Measurements from ENCODE around the gene SREBF1.

Gene SREBF1

DNA sequence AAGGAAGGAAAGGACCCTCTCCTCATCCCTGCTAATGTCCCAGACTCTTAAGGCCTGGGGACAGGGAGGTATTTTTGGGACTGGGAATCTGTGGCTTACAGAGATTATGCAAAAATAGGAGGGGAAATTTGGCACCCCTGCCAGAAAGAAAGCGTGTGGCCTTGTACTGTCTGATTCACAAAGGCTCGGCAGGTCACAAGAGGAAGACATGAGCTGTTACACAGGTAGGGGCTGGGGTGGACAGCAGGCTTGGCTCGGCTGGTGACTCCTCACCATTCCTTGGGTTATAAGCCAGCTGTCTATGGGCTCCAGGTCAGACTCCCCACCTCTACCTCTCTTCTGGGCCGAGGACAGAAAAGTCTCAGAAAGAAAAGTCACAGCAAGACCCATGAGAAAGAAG, 20.7 kb upstream of the SREBF1 start:
- DNase-seq: no peak

DNA sequence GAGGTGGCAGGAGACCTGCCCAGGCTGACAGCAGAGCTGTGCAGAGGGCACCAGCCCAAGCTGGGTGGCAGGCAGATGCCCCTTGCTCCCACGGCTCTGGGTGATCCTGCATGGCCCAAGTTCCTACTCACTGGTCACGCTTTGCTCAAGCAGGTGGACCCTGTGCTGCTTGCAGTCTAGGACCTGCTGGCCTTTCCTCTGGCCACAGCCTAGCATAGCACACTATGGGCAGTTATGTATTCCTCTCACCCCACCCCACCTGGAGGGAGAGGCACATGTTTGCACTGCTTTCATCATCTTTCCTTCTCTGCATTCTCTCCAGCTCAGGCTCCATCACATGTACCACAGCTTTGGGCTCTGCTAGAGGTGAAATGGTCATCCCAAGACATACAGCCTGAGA, 19.6 kb upstream of the SREBF1 start:
- DNase-seq: no peak

DNA sequence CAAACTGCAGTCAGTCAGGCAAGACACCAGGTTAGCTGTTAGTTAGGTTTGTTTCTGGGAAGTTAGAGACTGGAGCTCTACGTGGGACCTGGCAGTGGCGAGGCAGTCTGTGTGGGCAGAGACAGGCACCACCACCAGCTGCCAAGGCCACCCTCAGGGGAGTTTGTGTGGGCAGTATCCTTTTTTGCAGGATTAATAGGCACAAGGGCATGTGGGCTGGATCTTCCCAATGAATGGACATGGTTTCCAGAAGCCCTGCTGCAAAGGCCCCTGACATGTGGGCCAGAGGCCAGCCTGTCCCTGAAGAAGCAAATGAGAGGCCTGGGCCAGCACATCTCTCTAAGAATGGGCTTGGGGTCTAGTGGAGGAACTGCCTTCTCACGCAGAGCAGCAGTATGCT, 19.2 kb upstream of the SREBF1 start:
- no peak for DNase-seq

DNA sequence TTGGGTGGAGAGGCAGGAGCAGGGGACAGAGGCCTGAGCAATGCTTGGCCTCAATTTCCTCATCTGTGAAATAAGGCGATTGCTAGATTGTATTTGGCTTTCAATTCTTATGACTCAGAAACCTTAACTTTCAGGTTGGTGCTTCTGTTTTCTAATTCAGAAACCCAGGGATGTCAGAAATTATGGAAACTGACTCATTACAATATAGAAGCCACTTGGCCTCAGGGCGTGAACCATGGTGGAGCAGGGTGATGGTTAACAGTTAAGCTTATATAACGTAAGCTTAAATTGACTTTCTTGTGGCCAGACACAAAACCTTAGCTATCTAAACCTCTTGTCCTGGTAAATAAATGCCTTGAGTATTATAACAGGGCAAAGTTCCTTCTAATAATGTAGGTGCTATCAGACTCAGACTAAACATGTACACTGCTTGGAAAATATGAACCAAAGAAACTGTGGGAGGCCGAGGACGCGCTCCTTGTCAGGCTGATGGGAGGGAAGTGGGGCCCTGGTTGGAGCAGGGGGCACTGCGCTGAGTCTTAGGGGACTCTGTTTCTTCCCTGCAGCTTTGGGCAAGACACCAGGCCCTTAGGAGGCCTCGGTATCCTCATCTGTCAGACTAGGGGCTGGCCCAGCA, 17.1 kb upstream of the SREBF1 start:
- DNase-seq: peak in 1 of 2 experiments; percentile 26

DNA sequence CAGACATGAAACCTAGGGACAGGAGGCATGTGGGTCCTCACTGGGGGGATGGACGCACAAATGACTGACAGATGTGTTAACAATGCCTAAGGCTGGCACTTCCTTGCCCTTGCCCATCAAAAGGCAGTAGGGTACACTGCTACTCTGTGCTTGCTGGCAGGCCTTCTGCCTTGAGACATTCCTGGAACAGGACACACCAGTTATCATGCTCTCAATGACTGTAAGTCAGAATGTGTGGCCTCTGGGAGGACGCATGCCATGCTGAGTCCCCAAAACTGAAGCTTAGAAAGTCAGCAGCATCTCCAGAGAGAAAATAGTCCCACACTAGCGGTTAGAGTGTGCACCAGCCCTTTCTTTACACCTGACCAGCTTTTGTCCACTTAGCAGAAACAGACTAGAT, 16.1 kb upstream of the SREBF1 start:
- DNase-seq: no peak

DNA sequence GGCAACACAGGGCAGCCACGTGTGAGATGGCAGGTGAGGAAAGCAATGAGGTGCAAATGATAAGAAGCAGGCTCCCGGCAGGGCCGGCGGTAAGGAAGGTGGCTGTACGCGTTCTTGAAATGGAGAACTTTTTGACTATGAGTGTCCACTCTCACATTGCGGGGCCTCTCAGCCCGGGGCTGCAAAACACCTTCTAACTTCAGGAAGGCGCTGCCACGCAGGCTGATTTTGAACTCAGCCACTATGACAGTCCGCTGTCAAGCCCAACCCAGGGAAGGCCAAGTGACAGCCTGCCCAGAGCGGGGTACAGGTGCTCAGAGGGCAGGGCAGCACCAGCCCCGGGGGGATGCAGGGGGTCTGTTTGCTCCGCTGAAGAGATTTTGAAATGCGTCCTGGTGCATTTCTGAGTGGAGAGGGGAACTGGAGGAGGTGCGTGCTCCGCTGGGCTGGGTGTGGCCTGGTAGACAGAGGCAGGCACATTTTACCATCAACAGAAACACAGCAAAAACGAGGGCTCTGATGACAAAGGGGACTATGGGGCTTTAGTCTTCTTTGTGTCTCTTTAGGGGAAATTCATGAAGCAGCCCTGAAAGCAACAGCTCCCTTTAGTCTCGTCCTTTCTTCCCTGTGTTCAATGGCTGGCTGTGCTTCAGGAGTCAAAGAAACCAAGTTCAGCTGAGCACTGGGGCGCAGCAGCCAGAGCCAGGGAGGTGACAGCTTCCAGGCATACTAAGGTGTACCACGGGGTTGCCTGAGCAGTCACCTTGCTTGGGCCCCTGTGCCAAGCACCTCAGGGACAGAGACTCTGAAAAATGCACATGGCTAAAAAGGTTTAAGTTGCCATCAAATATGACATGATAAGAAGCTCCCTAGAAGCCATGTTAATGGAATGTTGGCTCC, 14.6 kb upstream of the SREBF1 start:
- no peak for DNase-seq

DNA sequence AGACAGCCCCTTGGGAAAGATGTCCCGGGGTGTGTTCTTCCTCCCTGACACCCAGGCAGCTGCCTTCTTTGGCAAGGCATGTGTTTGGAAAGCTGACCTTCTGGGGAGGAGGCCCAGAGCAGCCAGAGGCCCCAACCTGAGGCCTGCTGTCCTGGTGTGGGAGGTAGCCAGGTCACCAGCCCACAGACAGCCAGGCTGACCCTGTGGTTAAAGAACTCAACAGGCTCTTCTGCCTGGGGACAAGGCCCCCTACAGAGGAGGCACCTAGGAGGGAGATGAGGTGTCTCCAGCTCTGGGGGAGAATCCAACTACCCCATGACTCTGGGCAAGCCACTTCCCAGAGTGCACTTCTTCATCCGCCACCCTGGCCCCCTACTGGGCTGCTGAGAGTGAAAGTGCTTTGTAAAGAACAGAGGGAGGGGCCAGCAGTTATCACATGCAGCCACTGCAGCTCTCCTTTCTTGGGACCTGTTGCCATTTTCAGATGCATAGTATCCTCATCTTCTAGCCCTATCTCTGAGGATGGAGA, 13.1 kb upstream of the SREBF1 start:
- peak in 1 of 2 experiments; percentile 58 for DNase-seq

DNA sequence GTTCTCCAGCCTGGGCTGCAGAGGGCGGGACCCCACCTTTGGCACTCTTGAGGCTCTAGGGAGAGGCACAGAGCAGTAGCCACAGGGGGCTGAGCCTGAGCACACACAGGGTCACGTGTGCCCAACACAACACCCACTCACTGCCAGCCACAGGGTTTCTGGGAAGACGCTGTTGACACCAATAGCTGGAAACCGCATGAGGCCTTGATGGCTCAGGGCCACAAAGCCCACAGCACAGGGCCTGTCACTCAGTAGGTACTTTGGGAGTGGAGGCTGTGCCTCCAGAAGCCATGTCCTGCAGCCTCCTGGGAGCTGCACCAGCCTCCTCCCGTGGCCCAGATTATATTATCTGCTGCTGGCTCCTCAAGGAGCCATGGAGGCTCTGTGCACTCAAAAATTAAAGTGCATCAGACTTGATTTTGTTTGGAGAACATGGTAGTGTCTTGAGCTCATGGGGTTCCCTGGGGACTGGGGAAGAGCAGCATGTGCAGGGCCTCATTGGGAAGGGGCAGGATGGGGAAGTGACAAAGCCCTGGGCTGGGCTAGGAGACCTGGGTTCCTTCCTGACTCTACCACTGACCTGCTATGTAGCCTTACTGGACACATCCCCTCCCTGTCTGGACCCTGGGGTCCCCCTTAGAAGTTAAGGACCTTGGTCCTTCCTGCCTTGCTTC, 12.5 kb upstream of the SREBF1 start:
- peak; percentile 67 to 88 for DNase-seq

DNA sequence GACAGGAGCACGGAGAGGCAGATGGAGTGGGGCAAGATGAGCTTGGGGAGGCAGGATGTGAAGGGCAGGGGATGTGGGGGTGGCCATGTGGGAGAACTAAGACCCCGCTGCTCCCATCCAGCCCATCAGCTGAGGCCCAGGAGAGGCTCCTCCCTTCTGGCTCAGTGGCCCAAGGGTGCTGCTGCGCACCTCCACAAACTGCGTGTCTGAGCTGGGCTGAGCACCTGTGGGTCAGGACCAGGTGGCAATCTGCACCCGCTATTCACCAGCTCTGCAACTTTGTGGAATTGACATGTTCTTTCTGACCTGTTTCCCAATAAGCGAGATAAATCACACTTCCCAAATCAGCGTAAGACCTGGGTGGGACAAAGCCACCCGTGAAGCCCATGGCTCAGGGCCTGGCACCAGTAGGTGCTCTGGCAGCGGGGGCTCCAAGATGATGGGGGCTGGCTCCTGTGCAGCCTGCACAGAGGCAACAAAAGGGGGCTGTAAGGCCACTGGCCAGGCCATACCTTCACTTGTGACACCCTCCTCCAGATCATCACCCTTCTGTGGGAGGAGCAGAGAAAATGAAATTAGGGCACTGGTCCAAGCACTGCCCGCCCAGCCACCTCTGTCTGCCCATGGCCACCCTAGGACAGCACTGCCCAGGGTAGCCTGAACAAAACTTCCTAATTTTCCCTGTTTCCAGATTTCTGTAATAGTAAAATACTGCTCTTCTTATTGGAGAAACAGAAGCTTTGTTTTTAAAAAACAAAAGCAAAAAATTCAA, 11.7 kb upstream of the SREBF1 start:
- no peak for DNase-seq

DNA sequence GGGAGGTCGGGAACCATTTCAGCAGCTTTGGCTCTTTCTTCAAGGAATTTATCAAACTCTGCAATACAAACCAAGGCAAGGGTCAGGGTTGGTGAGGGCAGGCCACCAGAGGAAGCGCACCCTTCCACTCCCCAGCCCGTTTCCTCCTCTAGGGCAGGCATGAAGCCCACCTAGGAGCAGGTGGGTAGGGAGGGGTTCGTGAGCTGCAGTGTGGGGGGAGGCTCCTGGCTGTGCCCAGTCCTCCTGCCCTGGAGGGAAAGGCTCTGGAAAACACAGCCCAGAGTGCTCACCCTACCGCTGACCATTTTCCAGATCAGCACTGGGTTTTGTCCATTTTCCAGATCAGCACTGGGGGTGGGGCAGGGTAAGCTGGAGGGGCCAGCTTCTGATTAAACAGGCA, 10.9 kb upstream of the SREBF1 start:
- no peak for DNase-seq

DNA sequence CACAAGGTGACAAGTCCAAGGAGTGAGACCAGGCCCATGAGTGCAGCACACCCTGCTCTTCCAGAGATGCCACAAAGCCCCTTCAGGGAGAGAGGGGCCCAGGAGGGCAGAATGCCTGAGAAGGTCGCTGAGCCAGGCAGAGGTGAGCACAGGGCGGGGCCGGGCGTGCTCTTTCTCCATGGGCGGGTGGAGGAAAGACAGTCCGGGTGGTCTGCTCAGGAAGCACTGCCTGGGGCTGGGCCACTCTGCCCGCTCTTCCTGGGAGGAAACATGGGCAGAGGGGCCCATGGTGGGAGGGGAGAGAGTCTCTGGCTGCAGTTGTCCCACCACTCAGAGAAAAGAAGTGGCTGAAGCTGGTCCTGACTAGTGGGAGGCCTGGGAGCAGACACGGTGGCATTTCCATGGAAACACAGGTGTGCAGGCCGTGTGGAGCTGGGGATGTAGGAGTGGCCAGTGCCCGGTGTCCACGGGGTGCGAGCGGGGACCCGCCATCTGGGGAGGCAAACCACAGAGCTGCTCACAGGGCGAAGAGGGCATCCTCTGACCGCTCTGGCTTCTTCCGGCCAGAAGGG, 10.4 kb upstream of the SREBF1 start:
- DNase-seq: no peak

DNA sequence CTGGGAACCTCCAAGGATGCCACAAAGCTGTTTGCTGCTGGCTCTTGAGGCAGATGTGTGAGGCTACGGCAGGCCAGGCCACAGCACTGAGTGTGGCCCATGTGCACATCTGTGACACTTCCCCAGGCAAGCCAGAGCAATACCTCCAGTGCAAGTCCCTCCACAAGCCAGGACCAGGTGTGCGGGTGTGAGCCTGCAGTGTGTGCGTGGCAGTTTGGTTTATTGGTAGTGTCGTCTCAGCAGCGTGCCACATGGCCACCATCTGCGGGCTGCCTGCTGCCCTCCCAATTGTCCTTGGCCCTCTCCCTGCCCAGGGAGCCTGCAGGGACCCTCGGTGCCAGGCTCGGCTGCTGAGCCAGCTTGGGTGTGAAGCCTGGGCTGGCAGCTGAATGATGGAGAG, 9.9 kb upstream of the SREBF1 start:
- DNase-seq: no peak

DNA sequence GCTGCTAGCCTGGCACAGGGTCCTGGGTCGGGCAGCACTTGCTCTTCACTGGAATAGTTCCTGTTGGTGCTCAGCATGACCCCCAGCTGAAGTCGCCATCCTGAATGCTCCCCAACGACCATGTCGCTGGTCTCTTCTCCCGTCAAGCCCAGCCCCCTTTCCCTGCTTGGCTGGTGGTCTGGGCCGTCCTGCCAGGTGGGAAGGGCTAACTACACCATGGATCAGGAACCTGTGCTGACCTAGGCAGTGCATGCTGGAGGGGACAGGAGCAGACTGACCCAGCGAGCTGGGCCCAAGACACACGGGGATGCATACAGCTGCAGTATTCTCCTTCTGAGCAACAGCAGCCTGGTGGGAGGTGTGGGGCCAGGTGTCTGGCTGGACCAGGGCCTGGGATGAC, 9.2 kb upstream of the SREBF1 start:
- no peak for DNase-seq

DNA sequence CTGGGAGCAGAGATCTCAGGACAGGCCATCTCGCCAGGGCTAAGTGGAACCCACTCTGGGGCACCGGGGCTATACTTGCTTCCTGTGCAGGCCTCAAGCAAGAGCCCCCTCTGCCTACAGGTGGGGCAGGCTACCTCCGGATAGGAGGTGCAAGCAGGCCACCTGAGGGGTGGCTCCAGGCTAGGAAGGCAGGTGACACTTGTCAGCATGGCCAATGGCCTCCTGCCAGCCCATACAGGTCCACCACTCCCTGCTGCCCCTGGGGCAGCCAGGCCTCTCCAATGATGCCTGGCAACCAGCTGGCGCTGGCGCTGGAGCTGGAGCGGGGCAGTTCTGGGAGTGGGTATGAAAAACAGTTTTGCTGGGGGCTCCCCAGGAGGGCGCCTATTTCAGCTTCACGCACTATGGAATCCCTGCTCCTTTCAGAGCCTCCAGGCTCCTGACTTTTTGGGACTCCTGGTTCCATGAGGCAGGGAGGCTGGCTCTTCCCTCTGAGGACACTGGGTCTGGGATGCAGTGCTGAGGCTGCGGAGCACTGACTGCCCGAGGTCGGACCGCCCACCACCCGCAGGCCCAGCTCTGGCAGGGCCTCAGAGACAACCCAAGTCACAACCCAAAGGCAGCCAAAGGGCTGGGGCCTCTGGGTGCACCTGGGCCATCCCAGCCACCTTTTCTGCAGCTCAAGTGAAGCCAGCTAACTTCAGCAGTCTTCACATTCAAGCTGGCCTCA, 8.4 kb upstream of the SREBF1 start:
- DNase-seq: no peak

DNA sequence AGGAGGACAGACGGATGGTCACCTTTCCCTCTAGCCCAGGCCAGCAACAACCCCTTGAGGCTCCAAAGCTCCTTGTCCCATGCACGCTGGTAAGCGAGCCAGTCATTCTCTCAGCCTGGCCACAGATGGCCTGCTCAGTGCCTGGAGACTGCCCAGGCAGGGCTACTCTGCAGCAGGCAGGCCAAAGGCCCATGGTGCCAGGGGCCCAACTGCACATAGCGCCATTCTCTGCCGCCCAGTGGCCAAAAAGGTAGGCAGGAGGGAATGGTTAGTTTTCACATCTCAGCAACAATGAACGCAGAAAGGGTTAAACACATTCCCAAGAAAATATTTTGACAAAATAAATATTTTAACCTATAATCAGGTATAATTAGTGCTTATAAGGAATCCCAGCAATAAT, 7.7 kb upstream of the SREBF1 start:
- DNase-seq: no peak

DNA sequence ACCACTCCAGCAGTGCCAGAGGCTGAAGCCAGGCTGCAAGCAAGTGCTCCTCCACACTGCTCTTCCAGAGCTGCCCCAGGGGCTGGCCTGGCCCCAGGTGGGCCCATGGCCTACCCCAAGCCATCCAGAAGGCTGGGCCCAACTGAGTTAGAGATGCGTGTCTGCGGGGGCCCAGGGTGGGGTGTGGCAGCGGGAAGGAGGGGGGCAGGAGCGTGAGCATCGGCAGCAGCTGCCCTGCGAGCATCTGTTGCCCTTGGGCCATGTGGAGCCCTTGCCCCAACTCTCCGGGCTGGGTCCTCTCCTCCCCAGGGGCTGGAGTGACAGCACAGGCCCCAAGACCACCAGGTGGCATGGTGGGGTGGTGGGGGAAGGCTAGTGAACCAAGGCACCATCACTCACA, 7.3 kb upstream of the SREBF1 start:
- no peak for DNase-seq

DNA sequence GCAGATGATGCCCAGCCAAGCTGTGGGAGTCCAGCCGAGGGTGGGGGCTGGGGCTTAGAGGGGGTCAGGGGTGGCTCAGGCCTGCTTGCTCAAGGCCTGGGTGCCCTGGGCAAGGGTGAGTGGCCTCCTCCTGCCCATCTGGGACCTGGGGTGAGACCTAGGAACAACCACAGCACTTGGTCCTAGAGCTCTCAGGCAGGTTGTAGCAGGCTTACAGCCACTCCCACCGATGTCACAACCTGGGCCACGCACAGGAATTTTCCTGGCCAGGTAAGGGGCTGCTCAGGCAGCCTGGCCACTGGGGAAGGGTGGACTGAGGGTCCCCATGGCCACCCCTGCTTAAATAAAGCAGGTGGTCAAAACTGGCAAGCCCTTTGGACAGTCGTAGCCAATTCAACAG, 6.3 kb upstream of the SREBF1 start:
- no peak for DNase-seq

DNA sequence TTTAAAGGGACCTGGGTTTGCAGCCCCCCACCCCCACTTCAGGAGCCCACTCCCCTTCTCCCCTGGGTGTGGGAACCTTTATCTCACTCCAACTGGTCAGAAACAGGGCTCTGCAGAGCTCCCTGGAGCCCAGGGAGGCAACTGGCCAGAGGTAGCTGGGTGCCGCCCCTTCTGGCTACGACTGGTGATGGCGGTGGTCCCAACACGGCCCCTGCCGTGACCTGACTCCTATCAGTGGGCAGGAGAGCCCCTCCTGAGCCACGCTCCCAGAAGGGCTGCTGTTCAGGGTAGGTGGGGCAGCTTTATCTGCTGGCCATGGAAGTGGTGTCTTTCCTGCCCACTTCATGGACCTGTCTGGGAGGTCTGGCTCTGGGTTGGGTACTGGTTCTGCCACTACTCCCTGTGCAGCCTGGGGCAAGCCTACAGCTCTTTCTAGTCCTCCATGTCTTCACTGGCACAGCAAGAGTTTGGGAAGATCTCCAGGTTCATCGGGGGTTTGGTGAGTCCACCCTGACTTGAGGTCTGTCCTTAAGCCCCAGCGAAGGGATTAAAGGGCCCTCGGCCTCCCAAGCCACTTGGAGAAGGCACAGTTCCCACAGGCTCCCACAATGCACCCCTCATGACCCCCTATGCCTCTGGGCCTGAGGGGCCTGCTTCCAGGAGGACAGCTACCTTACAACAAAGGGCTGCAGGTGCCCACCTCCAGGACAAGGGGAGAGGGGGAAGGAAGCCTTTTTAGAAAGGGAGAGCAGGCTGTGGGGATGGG, 5.5 kb upstream of the SREBF1 start:
- no peak for DNase-seq

DNA sequence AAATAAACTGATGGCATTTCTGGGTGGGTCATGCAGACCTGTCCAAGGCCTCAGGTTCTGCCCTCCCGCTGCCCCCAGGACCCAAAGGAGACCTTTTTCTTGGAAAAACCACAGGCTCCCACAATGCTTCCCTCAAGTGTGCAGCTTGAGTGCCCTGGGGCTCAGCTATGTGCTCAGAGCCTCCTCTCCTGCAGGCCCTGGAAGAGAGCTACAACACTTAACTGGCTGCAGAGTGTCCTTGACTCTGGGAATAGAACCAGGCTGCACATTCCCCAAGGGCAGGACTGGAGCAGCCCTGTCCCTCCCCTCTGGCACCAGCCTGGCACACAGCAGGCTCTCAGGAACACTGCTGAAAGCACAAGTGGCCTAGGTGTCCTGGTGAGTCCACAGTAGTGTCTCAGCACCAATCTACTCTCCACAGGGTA, 4.8 kb upstream of the SREBF1 start:
- no peak for DNase-seq

DNA sequence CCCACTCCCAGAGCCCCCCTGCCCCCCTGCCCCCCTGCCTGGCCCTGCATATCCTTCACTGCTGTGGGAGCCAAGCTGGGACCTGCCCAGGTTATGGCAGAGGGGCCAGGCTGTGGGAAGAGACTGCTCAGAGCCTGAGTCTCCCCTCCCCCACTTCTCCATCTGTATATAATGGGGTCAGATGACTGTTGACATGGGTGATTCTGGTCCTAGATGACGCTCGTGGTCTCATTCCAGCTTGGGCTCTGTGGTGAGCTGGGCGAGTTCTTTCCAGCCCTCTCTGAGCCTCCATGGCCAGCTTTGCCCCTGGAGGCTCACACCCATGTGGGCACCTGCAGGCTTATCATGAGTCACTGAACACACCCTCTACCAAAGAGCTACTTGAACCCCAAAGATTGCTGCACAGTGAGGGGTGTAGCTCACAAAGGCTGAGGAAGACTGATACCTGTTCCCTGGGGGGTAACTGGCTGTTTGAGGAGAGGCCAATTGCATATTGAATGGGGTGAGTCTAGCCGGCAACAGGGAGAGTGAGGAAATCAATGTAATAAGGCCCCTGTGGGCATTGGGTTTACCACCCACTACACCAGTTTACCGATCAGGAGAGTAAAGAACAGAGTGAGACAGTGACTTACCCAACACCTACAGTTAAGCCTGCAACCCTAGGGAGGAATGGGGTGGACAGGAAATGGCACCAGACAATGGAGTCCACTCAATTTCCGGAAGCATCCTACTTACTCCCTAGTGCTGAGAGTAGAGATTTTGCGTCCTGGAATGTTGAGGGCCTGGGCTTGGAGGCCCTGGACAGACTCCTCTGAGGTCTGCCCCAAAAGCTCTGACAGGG, 4.2 kb upstream of the SREBF1 start:
- DNase-seq: no peak
